HG03520 (cell line): ENCODE results near the gene LILRA2.
"Not testable (repeated sequence)": the region's sequence is repeated elsewhere in the genome, so short reads cannot be mapped to it uniquely, and the experiment has no call there.

ENCODE experiments used
- ATAC-seq: cut with Tn5 transposase; IDR thresholded peaks from one replicate; pipeline ENCODE4 v1.9.1; 2021; ENCODE audit warnings: mild to moderate bottlenecking, moderate library complexity; ENCODE audit not compliant: unreplicated experiment

The LILRA2 gene

DNA sequence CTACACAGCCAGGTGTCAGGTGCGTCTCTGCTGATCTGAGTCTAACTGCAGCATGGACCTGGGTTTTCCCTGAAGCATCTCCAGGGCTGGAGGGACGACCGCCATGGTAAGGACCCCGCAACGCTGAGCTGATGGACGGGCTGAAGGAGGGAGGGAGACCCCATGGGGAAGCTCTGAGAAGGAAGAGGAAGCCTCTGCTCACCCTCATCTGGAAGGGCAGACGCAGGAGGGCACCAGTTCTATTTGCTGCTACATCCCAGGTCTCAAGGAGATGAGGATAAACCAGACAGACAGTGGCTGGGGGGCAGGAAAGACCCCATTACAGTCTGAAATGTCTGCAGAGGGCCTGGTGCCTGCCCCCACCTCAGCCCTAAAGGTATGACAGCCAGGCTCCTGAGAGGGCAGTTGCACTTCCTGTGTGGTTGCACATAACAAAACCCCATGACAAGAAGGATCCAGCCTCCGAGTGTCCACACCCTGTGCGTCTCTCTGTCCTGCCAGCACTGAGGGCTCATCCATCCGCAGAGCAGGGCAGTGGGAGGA lies at the start of gene LILRA2:
Gene LILRA2 (plus strand): TSS at position 461 of the 543 bp plus-strand sequence. CDS start 89 bp downstream, outside the sequence.
- ATAC-seq = no peak

- no peak for ATAC-seq
These were observed 48.0 kb upstream of the LILRA2 start for GRCh38 chr19:54525636-54526035.

DNA sequence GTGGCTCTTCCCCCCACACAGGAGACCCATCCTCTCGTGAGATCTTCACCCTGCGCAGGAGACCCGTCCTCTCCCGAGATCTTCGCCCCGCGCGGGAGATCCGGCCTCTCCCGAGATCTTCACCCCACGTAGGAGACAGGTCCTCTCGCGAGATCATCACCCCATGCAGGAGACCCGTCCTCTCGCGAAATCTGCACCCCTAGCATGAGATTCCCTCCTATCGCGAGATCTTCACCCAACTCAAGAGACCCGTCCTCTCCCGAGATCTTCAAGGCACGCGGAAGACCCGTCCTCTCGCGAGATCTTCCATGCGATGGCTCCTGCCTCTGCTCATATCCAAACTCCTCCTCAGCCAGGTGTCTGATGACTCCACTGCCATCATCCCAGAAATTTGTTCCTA lies 46.6 kb upstream of the LILRA2 start:
- ATAC-seq = no peak

DNA sequence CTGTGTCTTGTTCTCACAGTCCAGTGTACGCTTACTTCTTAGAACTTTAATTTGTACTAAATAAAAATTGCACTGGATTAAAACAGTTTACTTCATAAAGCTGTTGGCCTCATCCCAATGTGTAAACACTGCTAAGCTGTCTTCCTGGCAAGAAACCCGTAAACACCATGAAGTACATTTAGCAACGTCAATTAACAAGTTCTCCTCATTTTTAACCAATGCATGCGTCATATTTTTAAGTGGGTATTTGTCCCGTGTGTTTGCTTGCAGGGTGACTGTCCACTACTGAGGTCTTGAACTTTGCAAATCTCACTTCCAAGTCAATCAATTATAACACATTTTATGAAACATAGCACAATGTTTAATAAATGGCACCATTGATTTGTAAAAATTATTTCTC lies 42.7 kb upstream of the LILRA2 start:
- ATAC-seq = no peak

- no peak for ATAC-seq
These were observed 41.1 kb upstream of the LILRA2 start for GRCh38 chr19:54532528-54532927.

DNA sequence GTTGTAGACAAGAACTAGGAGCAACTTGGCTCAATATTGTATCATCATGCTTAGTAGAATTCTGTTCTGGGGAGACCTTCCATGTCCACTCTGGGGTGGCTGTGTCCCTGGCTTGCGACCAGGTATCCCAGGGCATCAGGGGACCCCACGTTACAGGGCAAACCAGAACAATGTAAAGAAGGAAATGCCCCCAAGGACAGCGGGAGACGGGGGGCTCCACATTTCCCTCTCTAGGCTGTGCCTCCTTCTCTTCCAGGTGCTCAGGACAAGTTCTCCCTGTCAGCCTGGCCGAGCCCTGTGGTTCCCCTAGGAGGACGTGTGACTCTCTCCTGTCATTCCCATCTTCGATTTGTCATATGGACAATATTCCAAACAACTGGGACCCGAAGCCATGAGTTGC lies 40.1 kb upstream of the LILRA2 start:
- ATAC-seq = no peak

- ATAC-seq = no peak
These were observed 39.4 kb upstream of the LILRA2 start for GRCh38 chr19:54534156-54534555.

- no peak for ATAC-seq
These were observed 38.0 kb upstream of the LILRA2 start for GRCh38 chr19:54535601-54536000.

- no peak for ATAC-seq
These were observed 36.6 kb upstream of the LILRA2 start for GRCh38 chr19:54536956-54537355.

GRCh38 chr19:54541712-54542111 lies 31.9 kb upstream of the LILRA2 start:
- ATAC-seq = no peak

GRCh38 chr19:54548806-54549205 lies 24.8 kb upstream of the LILRA2 start:
- no peak for ATAC-seq

GRCh38 chr19:54549224-54549623 lies 24.4 kb upstream of the LILRA2 start:
- ATAC-seq = no peak

GRCh38 chr19:54551293-54551692 lies 22.3 kb upstream of the LILRA2 start:
- ATAC-seq = no peak

DNA sequence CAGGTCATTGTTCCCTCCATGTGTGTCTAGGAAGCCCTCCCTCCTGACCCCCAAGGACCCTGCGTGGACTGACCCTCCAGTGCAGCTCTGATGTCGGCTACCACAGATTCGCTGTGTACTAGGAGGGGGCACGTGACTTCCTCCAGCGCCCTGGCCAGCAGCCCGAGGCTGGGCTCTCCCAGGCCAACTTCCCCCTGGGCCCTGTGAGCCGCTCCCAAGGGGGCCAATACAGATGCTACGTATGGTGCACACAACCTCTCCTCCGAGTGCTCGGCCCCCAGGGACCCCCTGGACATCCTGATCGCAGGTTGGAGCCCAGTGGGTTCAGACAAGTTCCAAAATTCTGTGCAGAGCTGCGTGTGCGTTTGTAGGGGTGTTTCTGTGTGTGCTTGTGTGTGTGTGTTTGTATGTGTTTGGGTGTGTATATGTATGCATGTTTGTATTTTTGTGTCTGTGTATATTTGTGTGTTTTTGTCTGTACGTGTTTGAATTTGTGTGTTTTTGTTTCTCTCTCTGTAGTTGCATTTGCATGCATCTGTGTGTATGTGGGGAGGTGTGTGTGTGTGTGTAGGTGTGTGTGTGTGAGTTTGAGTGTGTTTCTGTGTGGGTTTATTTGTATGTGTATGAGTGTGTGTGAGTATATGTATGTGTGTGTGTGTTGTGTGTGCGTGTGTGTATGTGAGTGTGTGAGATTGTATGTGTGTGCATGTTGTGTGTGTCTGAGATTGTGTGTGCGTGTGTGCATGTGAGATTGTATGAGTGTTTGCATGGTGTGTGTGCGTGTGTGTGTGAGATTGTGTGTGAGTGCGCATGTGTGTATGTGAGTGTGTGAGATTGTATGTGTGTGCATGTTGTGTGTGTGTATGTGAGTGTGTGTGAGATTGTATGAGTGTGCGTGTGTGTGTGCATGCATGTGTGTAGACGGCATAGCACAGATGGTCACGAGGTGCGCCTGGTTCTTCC lies 21.4 kb upstream of the LILRA2 start:
- no peak for ATAC-seq

GRCh38 chr19:54552913-54553310 lies 20.7 kb upstream of the LILRA2 start:
- no peak for ATAC-seq

DNA sequence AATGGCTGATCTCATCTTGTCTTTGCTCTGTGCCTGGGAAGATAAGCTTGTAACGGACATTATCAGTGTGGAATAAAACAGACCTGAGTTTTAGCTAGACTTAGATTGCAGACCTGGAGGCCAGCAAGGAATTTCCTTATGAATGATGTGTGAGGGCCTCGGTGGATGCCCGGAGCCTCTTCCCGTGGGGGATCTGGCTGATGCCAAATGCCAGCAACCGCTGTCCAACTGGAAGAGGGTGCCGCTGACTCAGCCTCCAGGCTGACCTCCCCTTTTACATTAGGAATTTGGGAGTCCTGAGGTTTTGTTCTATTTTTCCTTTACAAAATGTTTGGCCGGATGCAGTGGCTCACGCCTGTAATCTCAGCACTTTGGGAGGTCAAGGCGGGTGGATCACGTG lies 19.6 kb upstream of the LILRA2 start:
- no peak for ATAC-seq

DNA sequence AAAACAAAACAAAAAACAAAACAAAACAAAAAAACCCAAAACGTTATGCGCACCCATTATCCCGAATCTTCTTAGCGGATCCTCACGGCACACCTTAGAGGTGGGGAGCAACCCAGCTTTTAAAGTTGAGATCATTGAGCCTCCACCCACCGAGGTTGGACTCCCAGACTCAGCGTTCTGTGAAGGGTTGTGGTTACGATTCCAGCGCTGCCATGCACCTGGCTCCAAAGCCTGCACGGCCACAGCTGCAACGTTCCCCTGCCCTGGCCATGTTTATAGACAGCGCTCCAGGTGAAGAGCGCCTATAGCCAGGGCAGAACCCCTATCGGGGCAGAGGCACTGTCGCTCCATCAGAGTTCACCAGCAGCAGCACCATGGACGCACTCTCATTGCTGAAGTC lies 18.7 kb upstream of the LILRA2 start:
- ATAC-seq = no peak

GRCh38 chr19:54556194-54556593 lies 17.4 kb upstream of the LILRA2 start:
- no peak for ATAC-seq

GRCh38 chr19:54558339-54558738 lies 15.3 kb upstream of the LILRA2 start:
- ATAC-seq = no peak

DNA sequence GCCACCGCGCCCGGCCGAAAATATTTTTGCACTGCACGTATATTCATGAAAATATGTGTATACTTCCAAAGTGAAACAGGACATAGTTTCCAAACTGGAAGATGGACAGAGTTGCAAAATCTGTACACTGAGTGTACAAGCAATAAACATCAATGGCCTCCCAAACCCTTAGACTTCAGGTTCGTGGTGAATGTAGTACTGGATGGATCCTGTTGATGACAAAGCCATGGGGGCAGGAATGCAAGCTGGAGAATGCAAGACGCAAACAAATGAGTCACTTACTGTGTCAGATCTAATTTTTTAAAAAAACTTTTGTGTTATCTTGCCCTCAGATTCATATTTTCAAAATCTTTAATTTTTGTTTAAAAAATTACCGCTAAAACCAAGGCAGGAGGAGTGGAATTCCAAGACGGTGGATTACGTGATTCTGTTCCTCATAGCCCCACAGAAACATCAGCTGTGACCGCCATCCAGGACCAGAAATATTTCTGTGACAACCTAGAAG lies 12.7 kb upstream of the LILRA2 start:
- no peak for ATAC-seq

DNA sequence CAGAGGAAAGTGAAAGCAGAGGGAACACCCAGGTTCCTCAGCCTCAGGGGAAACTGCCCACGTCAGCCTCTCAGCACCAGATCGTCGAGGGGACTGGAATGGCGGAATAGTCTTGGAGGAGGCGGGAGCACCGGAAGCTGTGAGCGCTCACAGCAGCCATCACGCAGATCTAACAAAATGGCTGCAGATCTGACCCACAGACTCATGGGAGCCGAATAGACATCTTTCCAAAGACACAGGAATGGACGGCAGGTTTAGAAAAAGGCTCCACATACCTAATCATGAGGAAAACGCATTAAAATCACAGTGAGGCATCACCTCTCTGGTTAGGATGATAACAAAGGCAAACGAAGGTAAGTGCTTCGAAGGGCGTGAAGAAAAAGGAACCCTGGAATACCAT lies 11.8 kb upstream of the LILRA2 start:
- no peak for ATAC-seq

- not testable (repeated sequence) for ATAC-seq
These were observed 10.4 kb upstream of the LILRA2 start for GRCh38 chr19:54563206-54563605.
